Measurements from ENCODE around the gene CRK.

- TF ChIP-seq HDAC2 (IDR thresholded peaks at IDR 0.05) (no peak), MTA3 (IDR thresholded peaks at IDR 0.05; ENCODE audit: borderline replicate concordance, low read length) (no peak), ELK1 (IDR thresholded peaks at IDR 0.05; ENCODE audit: low read depth, low read length) (no peak), PML (IDR thresholded peaks at IDR 0.05; ENCODE audit: low read length) (no peak), RAD21 (IDR thresholded peaks at IDR 0.05; ENCODE audit: insufficient read depth, low read depth, low read length) (no peak), BHLHE40 (IDR thresholded peaks at IDR 0.05; ENCODE audit: borderline replicate concordance in 1 of 2, low read depth in 2 of 2, low read length in 1 of 2) (no peak), MYC (IDR thresholded peaks at IDR 0.05; ENCODE audit: insufficient read depth, insufficient read length, insufficient replicate concordance, low read length, severe bottlenecking) (no peak), FOS (IDR thresholded peaks at IDR 0.05; ENCODE audit: borderline replicate concordance, extremely low read depth, insufficient read length) (no peak), MXI1 (IDR thresholded peaks at IDR 0.05; ENCODE audit: low read depth, low read length) (no peak)
- TF ChIP-seq, protein P1, sequence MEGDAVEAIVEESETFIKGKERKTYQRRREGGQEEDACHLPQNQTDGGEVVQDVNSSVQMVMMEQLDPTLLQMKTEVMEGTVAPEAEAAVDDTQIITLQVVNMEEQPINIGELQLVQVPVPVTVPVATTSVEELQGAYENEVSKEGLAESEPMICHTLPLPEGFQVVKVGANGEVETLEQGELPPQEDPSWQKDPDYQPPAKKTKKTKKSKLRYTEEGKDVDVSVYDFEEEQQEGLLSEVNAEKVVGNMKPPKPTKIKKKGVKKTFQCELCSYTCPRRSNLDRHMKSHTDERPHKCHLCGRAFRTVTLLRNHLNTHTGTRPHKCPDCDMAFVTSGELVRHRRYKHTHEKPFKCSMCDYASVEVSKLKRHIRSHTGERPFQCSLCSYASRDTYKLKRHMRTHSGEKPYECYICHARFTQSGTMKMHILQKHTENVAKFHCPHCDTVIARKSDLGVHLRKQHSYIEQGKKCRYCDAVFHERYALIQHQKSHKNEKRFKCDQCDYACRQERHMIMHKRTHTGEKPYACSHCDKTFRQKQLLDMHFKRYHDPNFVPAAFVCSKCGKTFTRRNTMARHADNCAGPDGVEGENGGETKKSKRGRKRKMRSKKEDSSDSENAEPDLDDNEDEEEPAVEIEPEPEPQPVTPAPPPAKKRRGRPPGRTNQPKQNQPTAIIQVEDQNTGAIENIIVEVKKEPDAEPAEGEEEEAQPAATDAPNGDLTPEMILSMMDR (IDR thresholded peaks at IDR 0.05 in 2 of 3, conservative IDR thresholded peaks at IDR 0.05 in 1 of 3; ENCODE audit: control insufficient read depth in 2 of 3, extremely low read depth in 1 of 3, insufficient read depth in 1 of 3, low read depth in 3 of 3, low read length in 3 of 3), result no peak
Measured at GRCh38 chr17:1398028-1398427, 58.0 kb downstream of the CRK start.
